K562 (cell line): ENCODE results near the gene EVI5L. TPM values are rescaled to one million over a fixed set of nuclear protein-coding genes. Genes with fewer than 3 reads are reported as not detected.

Source experiments
- ATAC-seq: fragments of 200-7000 bp; cut with Tn5 transposase; 3 replicates; pipeline ENCODE4 v1.9.1; 2020; ENCODE audit warnings: moderate library complexity
- BruUV-seq: library from RNA; stranded (reverse); fragments of 400-500 nt; replicated peaks from 2 replicates; lab custom pipeline; 2021; lab: Mats Ljungman, UMichigan
- CTCF ChIA-PET: fragments of 300-600 bp; formaldehyde crosslinking; extraction: SDS; loops from one replicate; lab custom pipeline; 2021; ENCODE audit warnings: low intra/inter-chr PET ratio; lab: Yijun Ruan, JAX
- POLR2A ChIA-PET: fragments of 300-600, 350-650 bp; sonication (Branson Sonifier 250); formaldehyde crosslinking; extraction: SDS; loops from one replicate; lab custom pipeline; 2021; ENCODE audit warnings: antibody characterized with exemption, inconsistent platforms; lab: Yijun Ruan, JAX
- DNase-seq, 4 experiments: peaks; one replicate each; pipeline versions ENCODE4 v3.0.0 to v3.0.0-alpha.2; 2011 to 2018; ENCODE audit warnings: low spot score in 3 of 4, mixed read lengths in 3 of 4; ENCODE audit errors: extremely low read depth in 1 of 4
- FAIRE-seq: peaks from 2 replicates; lab custom pipeline; 2011; peaks lifted over from hg19 to GRCh38; lab: Jason Lieb, UNC
- H2AFZ ChIP-seq: 2 replicates; pipeline ENCODE4 v1.6.0; 2011; ENCODE audit warnings: low read depth, low read length, control low read depth, inconsistent platforms
- H3K27ac ChIP-seq: fragments of 200-600 bp; 3 replicates; pipeline ENCODE4 v1.8.0; 2011; ENCODE audit warnings: low read depth, mild to moderate bottlenecking, control low read depth, inconsistent platforms, low read length, moderate library complexity, mixed read lengths; ENCODE audit errors: extremely low read depth
- H3K27me3 ChIP-seq, 2 experiments: fragments of 300-600 bp in 1 of 2; 2 replicates in 1 of 2; 3 replicates in 1 of 2; pipeline versions ENCODE4 v1.6.0 to v1.8.0; 2011; ENCODE audit warnings: inconsistent platforms in 2 of 2, low read length in 2 of 2, mild to moderate bottlenecking in 1 of 2, mixed read lengths in 1 of 2, moderate library complexity in 1 of 2; ENCODE audit not compliant: control insufficient read depth in 2 of 2, insufficient read depth in 2 of 2
- H3K36me3 ChIP-seq: fragments of 300-600 bp; 3 replicates; pipeline ENCODE4 v1.8.0; 2011; ENCODE audit warnings: mild to moderate bottlenecking, low read length, inconsistent platforms; ENCODE audit not compliant: control insufficient read depth, insufficient read depth
- H3K4me1 ChIP-seq, 2 experiments: fragments of 200-600 bp in 1 of 2; replicated peaks in 1 of 2; 2 replicates in 1 of 2; 3 replicates in 1 of 2; pipeline versions ENCODE4 v1.5.1 to v1.8.0; 2011; ENCODE audit warnings: inconsistent platforms in 2 of 2, low read length in 2 of 2, mild to moderate bottlenecking in 1 of 2, mixed read lengths in 1 of 2, moderate library complexity in 1 of 2; ENCODE audit not compliant: control insufficient read depth in 2 of 2, insufficient read depth in 2 of 2
- H3K4me2 ChIP-seq: 2 replicates; pipeline ENCODE4 v1.6.1; 2011; ENCODE audit warnings: low read length, control low read depth, inconsistent platforms, mixed read lengths; ENCODE audit not compliant: insufficient read depth
- H3K4me3 ChIP-seq: fragments of 200-600 bp; sonication (generic), shearing (Covaris generic); 2 replicates; pipeline ENCODE4 v1.5.1; 2016; ENCODE audit warnings: control low read depth, inconsistent platforms
- H3K79me2 ChIP-seq: fragments of 200-600 bp; 3 replicates; pipeline ENCODE4 v1.8.0; 2011; ENCODE audit warnings: low read length, inconsistent platforms; ENCODE audit not compliant: control insufficient read depth, insufficient read depth
- H3K9ac ChIP-seq, 2 experiments: 2 replicates each; pipeline versions ENCODE4 v1.6.0 to v1.6.1; 2011; ENCODE audit warnings: low read depth in 2 of 2, low read length in 2 of 2, control low read depth in 1 of 2, inconsistent platforms in 1 of 2, mild to moderate bottlenecking in 1 of 2, mixed read lengths in 1 of 2; ENCODE audit not compliant: insufficient read depth in 1 of 2
- H3K9me1 ChIP-seq: one replicate; pipeline ENCODE4 v1.6.0; 2011; ENCODE audit warnings: inconsistent platforms, mild to moderate bottlenecking, low read length, moderate library complexity; ENCODE audit not compliant: control insufficient read depth, insufficient read depth
- H3K9me3 ChIP-seq: replicated peaks from 2 replicates; pipeline ENCODE4 v1.5.1; 2011; ENCODE audit warnings: low read depth, low read length, inconsistent platforms; ENCODE audit not compliant: control insufficient read depth, insufficient read depth
- H4K20me1 ChIP-seq: replicated peaks from 2 replicates; pipeline ENCODE4 v1.6.1; 2011; ENCODE audit warnings: low read length, inconsistent platforms, mixed read lengths; ENCODE audit not compliant: control insufficient read depth, insufficient read depth
- CBX1 ChIP-seq: sonication (generic); IDR thresholded peaks from 2 replicates; pipeline ENCODE4 v1.6.1; 2016; ENCODE audit warnings: antibody characterized with exemption, low read depth, mild to moderate bottlenecking
- FOXJ3 ChIP-seq: sonication (generic); formaldehyde crosslinking; IDR thresholded peaks from 2 replicates; pipeline ENCODE4 v1.4.0; 2020; ENCODE audit warnings: mild to moderate bottlenecking, missing genetic modification reagents
- GABPB1 ChIP-seq: sonication (generic); formaldehyde crosslinking; IDR thresholded peaks from 2 replicates; pipeline ENCODE4 v1.8.0; 2022; ENCODE audit warnings: mild to moderate bottlenecking, missing genetic modification reagents
- GTF2E2 ChIP-seq: fragments of 200-800 bp; sonication (Bioruptor generic); IDR thresholded peaks from 2 replicates; pipeline ENCODE4 v1.6.1; 2016; ENCODE audit warnings: missing genetic modification characterization, missing compliant biosample characterization
- HES1 ChIP-seq: fragments of 450-650 bp; IDR thresholded peaks from 2 replicates; pipeline ENCODE4 v1.6.1; 2016; ENCODE audit warnings: low read depth, mild to moderate bottlenecking, moderate library complexity
- NR2C1 ChIP-seq, 2 experiments: fragments of 450-650 bp; IDR thresholded peaks; 2 replicates each; pipeline ENCODE4 v1.6.1; 2017; ENCODE audit warnings: mild to moderate bottlenecking in 2 of 2, antibody characterized with exemption in 1 of 2, inconsistent platforms in 1 of 2, missing compliant biosample characterization in 1 of 2, missing genetic modification characterization in 1 of 2
- PRDM10 ChIP-seq: fragments of 450-650 bp; IDR thresholded peaks from 2 replicates; pipeline ENCODE4 v1.6.1; 2018; ENCODE audit not compliant: partially characterized antibody
- RAD21 ChIP-seq, 2 experiments: fragments of 250-450 bp in 1 of 2; fragments of 450-650 bp in 1 of 2; sonication (Bioruptor Pico) in 1 of 2; formaldehyde crosslinking in 1 of 2; IDR thresholded peaks in 1 of 2; conservative IDR thresholded peaks in 1 of 2; 2 replicates each; pipeline versions ENCODE4 v1.4.0 to v1.8.0; 2020 to 2022; ENCODE audit warnings: mild to moderate bottlenecking in 2 of 2, moderate library complexity in 1 of 2
- RFX1 ChIP-seq: fragments of 450-650 bp; IDR thresholded peaks from 2 replicates; pipeline ENCODE4 v1.6.1; 2016; ENCODE audit warnings: mild to moderate bottlenecking, moderate library complexity
- SNRNP70 ChIP-seq: fragments of 200-400 bp; formaldehyde crosslinking; optimal IDR thresholded peaks from 2 replicates; pipeline ENCODE3; 2017; ENCODE audit warnings: low read depth, low read length
- XRCC4 ChIP-seq: IDR thresholded peaks from one replicate; pipeline ENCODE4 v1.6.1; 2011; ENCODE audit not compliant: insufficient read depth, insufficient read length; ENCODE audit errors: extremely low read depth
- ZC3H4 ChIP-seq: sonication (generic); formaldehyde crosslinking; IDR thresholded peaks from 2 replicates; pipeline ENCODE4 v1.9.0; 2021; ENCODE audit warnings: missing genetic modification reagents, borderline replicate concordance
- ZNF316 ChIP-seq: fragments of 450-650 bp; IDR thresholded peaks from 2 replicates; pipeline ENCODE4 v1.6.1; 2016
- ZNF507 ChIP-seq: conservative IDR thresholded peaks from 2 replicates; pipeline ENCODE4 v1.6.1; 2017; ENCODE audit warnings: missing genetic modification characterization, missing compliant biosample characterization
- ZNF583 ChIP-seq: fragments of 250-450 bp; sonication (Bioruptor Pico); IDR thresholded peaks from 2 replicates; pipeline ENCODE4 v1.4.0; 2020
- ZNF586 ChIP-seq: fragments of 450-650 bp; formaldehyde crosslinking; conservative IDR thresholded peaks from 2 replicates; pipeline ENCODE4 v1.4.0; 2020; ENCODE audit warnings: mild to moderate bottlenecking, moderate library complexity
- WGBS: fragments of 100-300 bp; shearing (Covaris generic); methylation state at CpG from one replicate; pipeline ENCODE4 v1.1.6; 2016; ENCODE audit warnings: low coverage, mixed read lengths; ENCODE audit not compliant: insufficient coverage; ENCODE audit errors: missing lambda C conversion rate; 5-methylcytosine and 5-hydroxymethylcytosine counted together
- in situ Hi-C: fragments of 300-500 bp; cut with MboI; formaldehyde crosslinking; loops from 4 replicates; pipeline ENCODE4 v1.15.0; 2018; ENCODE audit warnings: inconsistent platforms, mixed read lengths
- intact Hi-C: fragments of 100-400 bp; cut with micrococcal nuclease; formaldehyde crosslinking; loops from 2 replicates; pipeline ENCODE4 v1.14.2; 2022
- polyA plus RNA-seq, 8 experiments: library from polyadenylated mRNA; depleted of rRNA in 4 of 8; stranded (reverse) in 5 of 8; unstranded in 3 of 8; fragments of >200 nt; fragmentation: Nextera tagmentation in 2 of 8; fragmentation: Illumina TruSeq in 1 of 8; extraction: Ambion mirVana in 2 of 8; extraction: Trizol in 1 of 8; gene quantifications; 2 replicates each; pipeline versions ENCODE4 v1.2.1 to v1.2.3, GENCODE V29; 2011 to 2014; ENCODE audit warnings: inconsistent platforms in 1 of 8, missing spikeins in 1 of 8
- total RNA-seq, 7 experiments: library from RNA; depleted of rRNA in 6 of 7; stranded (reverse); fragments of >200 nt in 6 of 7; fragmentation: Illumina TruSeq in 2 of 7; extraction: Trizol in 2 of 7; gene quantifications; 2 replicates each; pipeline versions ENCODE4 v1.2.1 to v1.2.3, GENCODE V29; 2011 to 2021; ENCODE audit warnings: low replicate concordance in 1 of 7

The EVI5L gene
- total and polyA plus RNA-seq, 9 of the 15 experiments (the other 6 are each of a cell fraction or from before 2014, with no cell fraction given) = 0.69 to 1.8 (median 1.2) TPM; not detected in 2

- 21% methylated on average over 35 of the region's 47 CpGs for WGBS
- BruUV-seq = no TSS peak
- no peak for TF ChIP-seq GABPB1 (CRISPR knock-in tag)
- peak; percentile 85; the same call in 1 of the 2 replicates for TF ChIP-seq CBX1
- TF ChIP-seq NR2C1 (IDR thresholded peaks at IDR 0.05) = no peak
- no peak for TF ChIP-seq NR2C1 (tag; IDR thresholded peaks at IDR 0.05)
- TF ChIP-seq FOXJ3 (CRISPR knock-in tag) = no peak
- TF ChIP-seq ZNF586 = no peak
- TF ChIP-seq ZC3H4 = 0 out of 2 replicates have a peak, but pooled peaks have one; percentile 39
- no peak for TF ChIP-seq ZNF583 (CRISPR knock-in tag)
- TF ChIP-seq SNRNP70 = no peak
- no peak for TF ChIP-seq XRCC4
- no peak for TF ChIP-seq RAD21 (CRISPR knock-in tag; conservative IDR thresholded peaks at IDR 0.05 in 1 of 2, IDR thresholded peaks at IDR 0.05 in 1 of 2)
- TF ChIP-seq ZNF316 = no peak
- no peak for TF ChIP-seq GTF2E2 (tag)
- peak; percentile 46 for TF ChIP-seq PRDM10
- TF ChIP-seq ZNF507 (tag) = no peak
- no peak for TF ChIP-seq RFX1
- TF ChIP-seq HES1 = no peak
Measured at GRCh38 chr19:7872306-7873204, 42.5 kb downstream of the EVI5L start.

More at GRCh38 chr19:7872306-7873204, 42.5 kb downstream of the EVI5L start:
- H3K4me2 ChIP-seq = peak overlapping the region; percentile 68
- peaks cover 13% of the 10 kb centered on the region for H4K20me1 ChIP-seq
- CTCF ChIA-PET = interaction anchor here (0.7 to 1.0 kb wide), 2 partner anchors 30 to 304 kb away, joined by 3 read pairs; no protein-coding TSS in a partner anchor
- no peaks in the 10 kb centered on the region for H3K79me2 ChIP-seq
- H3K27ac ChIP-seq = no peak overlapping the region
- DNase-seq = no peak
- H3K4me3 ChIP-seq = peak overlapping the region; percentile 12; the same call in 1 of the 2 replicates
- H3K36me3 ChIP-seq = no peaks in the 10 kb centered on the region
- in situ Hi-C loops = no loop called here
- H3K27me3 ChIP-seq = no peaks in the 10 kb centered on the region; a peak in 1 of 5 replicates
- peaks cover 13 to 73% of the 10 kb centered on the region in 2 experiments; a peak in 4 of 5 replicates for H3K4me1 ChIP-seq
- intact Hi-C loops = loop anchor here (5.0 kb wide), 1 partner anchor 50 kb away; the partner anchor contains the start of gene SNAPC2
- no peaks in the 10 kb centered on the region for H3K9me3 ChIP-seq
- no peak for ATAC-seq
- H3K9me1 ChIP-seq = no peaks in the 10 kb centered on the region
- peak overlapping the region; percentile 81 for H2AFZ ChIP-seq
- H3K9ac ChIP-seq = peak overlapping the region in 1 of 2 experiments; percentile 65; a peak in 2 of 4 replicates
- FAIRE-seq = no peak
- POLR2A ChIA-PET = interaction anchor here (0.6 to 0.9 kb wide), 5 partner anchors 14 to 45 kb away, joined by 3 read pairs; partner anchors contain the start of genes LRRC8E and MAP2K7
